GM20431 (cell line): ENCODE results near the gene PPT1.
"Not testable (repeated sequence)": the region's sequence is repeated elsewhere in the genome, so short reads cannot be mapped to it uniquely, and the experiment has no call there.

Source experiments
- in situ Hi-C: fragments of 300-500 bp; cut with MseI, MboI; formaldehyde crosslinking; loops from one replicate; pipeline ENCODE4 v1.15.0; 2020; ENCODE audit warnings: low sequenced_read_pairs; ENCODE audit not compliant: unreplicated experiment

The PPT1 gene

GRCh38 chr1:40094466-40095110 lies 2.5 kb downstream of the PPT1 start:
- in situ Hi-C loops = no loop called here

DNA sequence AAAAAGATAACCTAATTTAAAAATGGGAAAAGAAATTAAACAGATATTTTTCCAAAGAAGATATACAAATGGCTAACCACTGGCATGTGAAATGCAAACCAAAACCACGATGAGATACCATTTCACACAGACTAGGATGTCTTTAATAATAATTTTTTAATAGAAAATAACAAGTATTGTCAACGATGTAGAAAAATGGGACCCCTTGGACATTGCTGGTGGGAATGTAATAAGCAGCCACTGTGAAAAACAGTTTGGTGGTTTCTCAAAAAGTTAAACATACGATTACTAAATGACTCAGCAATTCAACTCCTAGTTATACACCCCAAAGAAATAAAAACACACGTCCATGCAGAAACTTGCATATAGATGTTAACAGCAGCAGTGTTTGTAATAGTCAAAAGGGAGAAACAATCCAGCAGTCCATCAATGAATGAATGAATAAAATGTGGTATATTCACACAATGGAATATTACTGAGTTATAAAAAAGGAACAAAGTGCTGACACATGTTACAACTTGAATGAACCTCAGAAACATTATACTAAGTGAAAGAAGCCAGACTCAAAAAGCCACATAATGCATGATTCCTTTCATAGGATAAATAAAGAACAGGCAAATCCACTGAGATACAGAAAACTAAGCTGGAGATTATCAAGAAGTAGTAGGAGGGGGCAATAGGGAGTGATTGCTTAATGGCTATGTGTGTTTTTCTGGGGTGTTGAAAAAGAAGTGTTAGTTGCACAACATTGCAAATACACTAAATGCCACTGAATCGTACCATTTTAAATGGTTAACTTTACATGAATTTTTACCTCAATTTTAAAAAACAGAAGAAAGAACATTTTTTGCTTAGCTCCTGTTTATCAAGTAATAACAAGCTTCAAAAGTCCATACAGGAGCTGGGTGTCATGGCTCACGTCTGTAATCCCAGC lies 4.1 kb downstream of the PPT1 start:
- in situ Hi-C loops = no loop called here

DNA sequence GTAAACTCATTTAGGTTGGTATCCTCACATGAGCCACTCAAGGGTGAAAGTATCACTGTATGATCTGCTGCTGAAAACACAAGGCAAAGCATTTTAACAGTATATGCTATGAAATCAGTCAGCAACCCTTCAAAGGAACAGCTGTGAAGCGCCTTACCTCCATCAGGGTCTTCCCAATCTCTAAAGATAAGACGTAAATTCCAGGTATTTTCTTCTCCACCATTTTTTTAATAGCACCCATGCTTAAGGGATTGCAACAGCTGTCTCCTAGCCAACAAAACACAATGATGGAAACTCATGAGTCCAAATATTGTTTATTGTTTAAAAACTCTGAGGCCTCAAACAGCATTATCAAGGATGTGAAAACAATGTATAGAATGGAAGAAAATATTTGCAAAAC lies 4.8 kb downstream of the PPT1 start:
- in situ Hi-C loops = no loop called here

DNA sequence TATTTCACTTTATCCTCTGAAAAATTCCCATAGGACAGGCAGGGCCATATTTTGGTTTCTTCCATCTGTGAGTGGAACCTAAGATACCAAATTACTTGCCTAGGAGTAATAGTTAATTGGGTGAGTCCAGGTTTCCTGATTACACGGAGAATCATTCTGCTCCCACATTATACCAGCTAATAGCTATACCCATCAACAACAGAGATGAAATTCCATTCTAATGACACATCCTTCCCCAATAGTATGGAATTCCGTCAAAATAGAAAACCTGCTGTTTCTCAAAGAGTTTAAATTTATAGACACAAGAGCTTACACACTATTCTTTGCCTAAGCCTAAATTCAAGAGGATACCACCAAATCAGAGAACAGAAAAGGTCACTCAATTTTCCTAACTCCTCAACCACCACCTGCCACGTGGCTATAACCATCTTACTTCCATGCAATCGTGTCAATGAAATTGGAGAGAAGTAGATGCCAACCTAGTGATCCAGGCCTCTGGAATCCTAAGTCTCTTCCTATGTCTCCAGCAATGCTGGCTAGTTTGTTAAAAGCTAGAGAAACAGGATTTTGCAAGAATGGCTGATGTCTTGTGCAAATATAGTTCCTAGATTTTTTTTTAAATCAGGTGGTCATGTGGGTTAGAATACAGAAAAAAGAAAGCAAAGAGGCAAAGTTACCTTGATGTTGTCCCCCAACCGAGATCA lies 6.2 kb downstream of the PPT1 start:
- in situ Hi-C loops = no loop called here

GRCh38 chr1:40084750-40085149 lies 12.3 kb downstream of the PPT1 start:
- in situ Hi-C loops = not testable (repeated sequence)

GRCh38 chr1:40081871-40082270 lies 15.2 kb downstream of the PPT1 start:
- in situ Hi-C loops = no loop called here

GRCh38 chr1:40079774-40080400 lies 17.2 kb downstream of the PPT1 start:
- in situ Hi-C loops = no loop called here

DNA sequence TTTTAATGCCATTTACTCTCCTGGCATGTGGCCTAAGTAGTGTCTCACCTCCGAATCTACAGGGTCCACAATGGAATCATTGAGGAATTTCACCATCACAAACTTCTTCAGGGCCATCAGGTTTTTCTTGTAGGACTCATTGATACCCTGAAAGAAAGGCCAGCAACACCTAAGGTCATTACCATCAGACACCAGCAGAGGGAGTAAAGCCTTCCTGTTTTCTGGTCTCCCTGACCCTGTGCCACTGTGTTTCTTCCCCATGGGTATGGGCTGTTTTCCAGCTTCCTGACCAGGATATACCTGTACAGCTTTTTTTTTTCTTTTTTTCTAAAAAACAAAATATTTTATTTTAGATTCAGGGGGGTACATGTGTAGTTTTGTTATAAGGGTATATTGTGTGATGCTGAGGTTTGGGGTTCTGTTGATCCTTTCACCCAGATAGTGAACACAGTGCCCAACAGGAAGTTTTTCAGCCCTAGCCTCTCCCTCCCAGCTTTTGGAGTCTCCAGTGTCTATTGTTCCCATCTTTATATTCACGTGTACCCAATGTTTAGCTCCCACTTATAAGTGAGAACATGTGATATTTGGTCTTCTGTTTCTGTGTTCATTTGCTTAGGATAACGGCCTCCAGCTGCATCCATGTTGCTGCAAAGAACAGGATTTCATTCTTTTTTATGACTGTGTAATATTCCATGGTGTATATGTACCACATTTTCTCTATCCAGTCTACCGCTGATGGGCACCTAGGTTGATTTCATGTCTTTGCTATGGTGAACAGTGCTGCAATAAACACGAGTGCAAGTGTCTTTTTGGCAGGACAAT lies 18.3 kb downstream of the PPT1 start:
- in situ Hi-C loops = no loop called here

DNA sequence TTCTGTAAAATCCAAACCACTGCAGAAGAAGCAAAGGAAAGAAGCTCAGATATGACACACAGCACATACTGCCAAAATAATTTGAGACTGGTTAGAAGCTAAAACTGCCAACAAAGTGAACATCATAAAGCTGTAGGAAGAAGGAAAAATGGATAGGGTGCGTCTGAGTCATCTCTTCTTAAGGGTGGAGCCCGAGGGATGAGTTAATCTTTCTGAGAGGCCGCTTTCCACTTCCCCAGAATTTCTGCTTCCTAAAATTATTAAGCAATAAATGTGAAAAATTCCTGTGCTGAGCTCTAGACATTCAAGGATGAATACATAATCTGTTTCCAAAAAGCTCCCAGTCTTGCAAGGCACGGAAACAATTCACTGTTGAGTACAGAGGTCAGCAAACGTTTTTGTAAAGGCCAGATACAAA lies 20.1 kb downstream of the PPT1 start:
- in situ Hi-C loops = no loop called here

DNA sequence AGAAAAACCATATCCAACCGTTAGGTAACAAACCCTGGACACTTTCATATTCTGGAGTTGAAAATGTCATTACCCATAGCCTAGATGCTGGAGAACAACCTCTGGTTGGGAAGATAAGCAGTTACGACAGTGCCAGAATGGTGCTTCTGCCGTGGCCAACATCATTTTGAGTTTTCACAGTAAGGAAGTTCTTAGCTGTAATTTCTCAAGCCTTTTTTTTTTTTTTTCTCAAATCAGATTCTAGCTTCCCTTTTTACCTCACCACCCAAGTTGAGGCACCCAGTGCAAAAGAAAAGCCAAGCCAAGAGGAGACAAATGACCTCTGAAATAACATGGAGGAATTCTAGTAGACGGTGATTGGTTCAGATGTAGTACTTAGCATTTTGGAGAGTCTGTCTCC lies 21.8 kb downstream of the PPT1 start:
- in situ Hi-C loops = no loop called here

DNA sequence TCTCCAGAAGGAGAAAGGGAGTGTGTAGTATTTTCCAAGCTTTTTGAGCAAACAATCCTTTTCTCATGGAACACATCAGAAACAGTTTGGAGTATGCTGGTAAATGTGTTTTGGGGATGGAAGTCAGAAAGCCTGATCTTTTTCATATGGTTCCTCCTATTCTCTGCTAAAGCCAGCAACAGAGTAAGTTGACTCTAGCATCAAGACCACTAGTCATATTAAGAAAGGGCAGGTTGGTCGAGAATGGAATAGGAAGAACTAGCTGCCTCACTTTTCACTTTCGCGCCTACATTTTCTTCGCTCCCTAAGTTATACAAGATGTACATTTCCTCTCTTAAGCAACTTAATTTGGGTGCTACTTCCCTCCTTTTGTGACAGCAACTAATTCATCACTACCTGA lies 24.0 kb downstream of the PPT1 start:
- in situ Hi-C loops = no loop called here

DNA sequence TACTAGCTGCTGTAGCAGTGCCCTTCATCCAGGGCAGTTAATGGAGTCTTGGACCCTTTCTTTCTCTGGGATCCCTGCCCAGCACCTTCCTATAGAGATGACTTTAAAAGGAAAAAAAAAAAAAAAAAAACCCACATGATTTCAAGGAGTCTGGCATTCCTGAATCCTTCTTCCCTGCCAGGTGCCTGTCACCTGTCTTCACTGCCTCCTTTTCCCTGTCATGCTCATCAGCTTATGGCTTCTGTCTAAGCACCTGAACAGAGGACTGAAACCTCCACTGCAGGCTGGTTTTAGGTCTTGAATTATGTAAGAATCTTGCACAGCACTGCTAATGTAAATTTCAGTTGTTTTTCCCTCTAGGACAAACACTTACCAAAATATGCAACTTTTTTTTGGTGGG lies 24.9 kb downstream of the PPT1 start:
- in situ Hi-C loops = no loop called here

GRCh38 chr1:40067851-40068250 lies 29.2 kb downstream of the PPT1 start:
- in situ Hi-C loops = no loop called here

DNA sequence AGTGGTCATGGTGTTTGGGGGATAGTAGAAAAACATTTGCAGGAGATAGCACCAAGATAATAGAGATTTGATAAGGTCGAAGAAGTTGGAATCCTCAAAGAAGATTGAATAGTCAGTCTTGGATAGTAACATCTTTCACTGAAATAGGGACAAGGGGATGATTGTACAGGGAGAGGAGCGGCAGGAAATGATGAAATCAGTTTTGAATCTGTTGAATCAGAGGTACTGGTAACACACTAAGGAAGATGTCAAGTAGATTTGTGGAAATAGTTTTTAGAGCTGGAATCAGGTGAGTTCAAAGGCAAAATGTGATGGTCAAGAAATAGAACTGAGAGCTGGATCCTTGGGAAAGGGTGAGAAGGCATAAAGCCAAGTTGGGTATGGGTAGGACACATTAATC lies 30.0 kb downstream of the PPT1 start:
- in situ Hi-C loops = no loop called here

DNA sequence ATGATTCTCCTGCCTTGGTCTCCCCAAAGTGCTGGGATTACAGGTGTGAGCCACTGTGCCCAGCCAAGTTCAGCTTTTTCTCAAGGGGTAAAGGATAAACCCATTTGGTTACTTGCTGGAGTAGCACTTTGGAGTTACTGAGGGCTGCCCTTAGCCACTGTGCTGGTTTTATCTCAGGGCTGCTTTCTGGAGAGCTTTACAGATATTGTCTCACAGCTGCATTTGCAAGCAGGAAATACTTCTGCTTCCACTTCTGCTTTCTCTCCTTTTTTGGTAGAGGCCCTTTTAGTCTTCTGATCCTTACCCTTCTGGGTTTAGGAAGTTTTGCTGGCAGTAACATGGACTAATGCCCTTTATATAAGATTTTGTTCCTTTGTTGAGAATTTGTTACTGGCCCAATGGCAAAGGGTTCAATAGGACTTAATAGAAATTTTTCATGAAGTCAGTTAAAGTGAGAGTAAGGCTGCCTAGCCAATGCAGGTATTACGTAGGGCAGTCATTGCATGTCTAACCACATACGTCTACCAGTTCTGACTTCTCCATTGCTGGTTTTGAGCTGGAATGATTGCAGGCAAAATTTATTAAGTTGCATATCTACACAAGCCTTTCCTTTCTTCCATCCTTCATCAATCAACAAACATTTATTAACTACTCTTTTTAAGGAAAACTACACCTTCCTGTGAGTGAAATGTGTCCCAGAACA lies 32.1 kb downstream of the PPT1 start:
- in situ Hi-C loops = no loop called here

DNA sequence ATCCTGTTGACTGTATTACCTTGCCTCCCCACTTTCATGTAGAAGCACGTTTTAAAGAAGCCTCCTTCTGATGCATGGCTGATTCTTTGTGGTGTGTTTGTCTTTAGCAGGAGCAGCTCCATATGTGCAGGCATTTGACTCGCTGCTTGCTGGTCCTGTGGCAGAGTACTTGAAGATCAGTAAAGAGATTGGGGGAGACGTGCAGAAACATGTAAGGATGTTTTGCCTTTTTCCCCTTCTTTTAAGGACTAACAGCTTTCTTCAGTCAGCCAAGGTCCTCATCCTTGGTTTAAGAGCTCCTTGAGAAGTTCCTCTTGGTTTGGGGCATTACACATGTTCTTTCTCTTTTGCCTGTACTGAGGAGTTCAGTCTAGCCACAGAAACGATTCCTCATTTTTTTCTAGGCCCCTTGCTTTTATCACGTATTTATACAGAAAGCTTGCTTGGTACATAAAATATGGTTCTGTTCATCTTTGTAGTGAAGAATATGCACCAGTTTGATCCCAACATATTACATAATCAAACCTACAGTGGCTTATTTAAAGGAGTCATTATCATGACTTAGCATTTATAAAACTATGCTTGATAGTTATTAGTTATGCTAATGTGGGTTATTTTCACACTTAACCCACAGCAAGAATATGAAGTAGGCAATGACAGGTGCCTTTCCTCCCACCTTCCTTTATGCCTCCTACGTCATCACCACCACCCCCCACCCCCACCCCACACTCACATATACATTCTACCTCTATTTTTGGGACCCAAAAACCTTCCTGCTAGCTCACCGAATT lies 36.9 kb downstream of the PPT1 start:
- in situ Hi-C loops = no loop called here

- in situ Hi-C loops = no loop called here
These were observed 37.6 kb downstream of the PPT1 start for GRCh38 chr1:40059338-40059959.
